HepG2 (cell line): ENCODE measurements around the gene TNIP1. TPM values are rescaled to one million over a fixed set of nuclear protein-coding genes. Genes with fewer than 3 reads are reported as not detected.
A peak's percentile ranks its signal among the peaks of the same experiment; 100 is the strongest.

ENCODE experiments used
- AHR ChIP-seq: IDR thresholded peaks from 2 replicates; pipeline ENCODE4 v1.6.1; 2018; ENCODE audit warnings: missing genetic modification reagents, missing compliant biosample characterization
- BRD4 ChIP-seq: sonication (generic); formaldehyde crosslinking; IDR thresholded peaks from 2 replicates; pipeline ENCODE4 v1.4.0; 2020; ENCODE audit warnings: missing genetic modification reagents
- CREM ChIP-seq, 2 experiments: sonication (generic) in 1 of 2; formaldehyde crosslinking in 1 of 2; IDR thresholded peaks; 2 replicates each; pipeline versions ENCODE4 v1.4.0 to v1.6.1; 2016 to 2020; ENCODE audit warnings: antibody characterized with exemption in 1 of 2, mild to moderate bottlenecking in 1 of 2, missing genetic modification reagents in 1 of 2
- HDAC2 ChIP-seq: sonication (generic); formaldehyde crosslinking; IDR thresholded peaks from 2 replicates; pipeline ENCODE4 v1.4.0; 2020; ENCODE audit warnings: missing genetic modification reagents
- HNF4A ChIP-seq: sonication (generic); formaldehyde crosslinking; IDR thresholded peaks from 2 replicates; pipeline ENCODE4 v1.4.0; 2020; ENCODE audit warnings: missing genetic modification reagents
- KAT8 ChIP-seq: IDR thresholded peaks from 2 replicates; pipeline ENCODE4 v1.6.1; 2016; ENCODE audit warnings: missing genetic modification reagents, missing compliant biosample characterization
- MEIS2 ChIP-seq: sonication (generic); formaldehyde crosslinking; IDR thresholded peaks from 2 replicates; pipeline ENCODE4 v1.9.0; 2021; ENCODE audit warnings: mild to moderate bottlenecking, missing genetic modification reagents
- MIXL1 ChIP-seq: IDR thresholded peaks from 2 replicates; pipeline ENCODE4 v1.6.1; 2016
- NFIB ChIP-seq: sonication (generic); formaldehyde crosslinking; IDR thresholded peaks from 2 replicates; pipeline ENCODE4 v1.9.0; 2021; ENCODE audit warnings: missing genetic modification reagents, mild to moderate bottlenecking, borderline replicate concordance
- PHF5A ChIP-seq: IDR thresholded peaks from one replicate; pipeline ENCODE4 v1.6.1; 2018; ENCODE audit warnings: low read depth, missing genetic modification reagents; ENCODE audit not compliant: unreplicated experiment
- PLRG1 ChIP-seq: fragments of 450-650 bp; conservative IDR thresholded peaks from 2 replicates; pipeline ENCODE4 v1.6.1; 2016
- PPARG ChIP-seq: conservative IDR thresholded peaks from 2 replicates; pipeline ENCODE4 v1.6.1; 2016; ENCODE audit warnings: missing biosample characterization, missing genetic modification reagents
- RBM39 ChIP-seq: fragments of 200-400 bp; formaldehyde crosslinking; IDR thresholded peaks from one replicate; pipeline ENCODE4 v1.6.1; 2018; ENCODE audit warnings: antibody characterized with exemption, mild to moderate bottlenecking, low read depth, low read length; ENCODE audit not compliant: poor library complexity, severe bottlenecking
- SAP130 ChIP-seq: IDR thresholded peaks from 2 replicates; pipeline ENCODE4 v1.6.1; 2016; ENCODE audit warnings: low read depth
- SKI ChIP-seq: fragments of 450-650 bp; IDR thresholded peaks from one replicate; pipeline ENCODE4 v1.6.1; 2018; ENCODE audit warnings: mild to moderate bottlenecking; ENCODE audit not compliant: partially characterized antibody
- ZBTB8A ChIP-seq: sonication (generic); formaldehyde crosslinking; IDR thresholded peaks from 2 replicates; pipeline ENCODE4 v1.4.0; 2020; ENCODE audit warnings: mild to moderate bottlenecking, low read depth, missing genetic modification reagents, borderline replicate concordance
- ZFP37 ChIP-seq: sonication (generic); formaldehyde crosslinking; IDR thresholded peaks from 2 replicates; pipeline ENCODE4 v1.4.0; 2020; ENCODE audit warnings: missing genetic modification reagents, borderline replicate concordance
- ZFY ChIP-seq: sonication (generic); formaldehyde crosslinking; IDR thresholded peaks from 2 replicates; pipeline ENCODE4 v1.4.0; 2020; ENCODE audit warnings: missing genetic modification reagents
- ZNF143 ChIP-seq: sonication (generic); formaldehyde crosslinking; IDR thresholded peaks from 2 replicates; pipeline ENCODE4 v1.4.0; 2020; ENCODE audit warnings: missing genetic modification reagents
- ZNF20 ChIP-seq: sonication (generic); formaldehyde crosslinking; IDR thresholded peaks from 2 replicates; pipeline ENCODE4 v1.4.0; 2020; ENCODE audit warnings: mild to moderate bottlenecking, moderate library complexity, missing genetic modification reagents
- ZNF747 ChIP-seq: sonication (generic); formaldehyde crosslinking; IDR thresholded peaks from 2 replicates; pipeline ENCODE4 v1.8.1; 2023; ENCODE audit warnings: missing genetic modification reagents, mild to moderate bottlenecking, borderline replicate concordance
- ZNF788 ChIP-seq: sonication (generic); formaldehyde crosslinking; IDR thresholded peaks from 2 replicates; pipeline ENCODE4 v1.5.0; 2020; ENCODE audit warnings: mild to moderate bottlenecking, missing genetic modification reagents, borderline replicate concordance
- polyA plus RNA-seq, 8 experiments: library from polyadenylated mRNA; depleted of rRNA in 3 of 8; stranded (reverse) in 7 of 8; unstranded in 1 of 8; fragments of >200 nt; fragmentation: Illumina TruSeq in 4 of 8; extraction: Trizol in 4 of 8; gene quantifications; 2 replicates each; pipeline versions ENCODE4 v1.2.1 to v1.2.3, GENCODE V29; 2011 to 2016; ENCODE audit warnings: low read depth in 4 of 8, missing spikeins in 1 of 8, mixed read lengths in 1 of 8; ENCODE audit not compliant: insufficient read depth in 1 of 8
- total RNA-seq, 5 experiments: library from RNA; depleted of rRNA; stranded (reverse); fragments of >200 nt; fragmentation: Illumina TruSeq; extraction: Trizol; gene quantifications; 2 replicates each; pipeline ENCODE4 v1.2.3, GENCODE V29; 2016; ENCODE audit warnings: low read depth in 1 of 5
- TF ChIP-seq, protein P1 (sequence below): sonication (generic); formaldehyde crosslinking; IDR thresholded peaks from 2 replicates; pipeline ENCODE4 v1.5.1; 2020; ENCODE audit warnings: missing genetic modification reagents, mild to moderate bottlenecking, borderline replicate concordance
- TF ChIP-seq, protein P2 (sequence below), 2 experiments: sonication (generic) in 1 of 2; formaldehyde crosslinking in 1 of 2; IDR thresholded peaks; 2 replicates each; pipeline versions ENCODE4 v1.4.0 to v1.6.1; 2018 to 2020; ENCODE audit warnings: missing genetic modification reagents in 2 of 2, borderline replicate concordance in 1 of 2, low read depth in 1 of 2, mild to moderate bottlenecking in 1 of 2, missing biosample characterization in 1 of 2
- TF ChIP-seq, protein P3 (sequence below): sonication (generic); formaldehyde crosslinking; IDR thresholded peaks from 2 replicates; pipeline ENCODE4 v1.4.0; 2020; ENCODE audit warnings: mild to moderate bottlenecking, missing genetic modification reagents, borderline replicate concordance

The TNIP1 gene
- total and polyA plus RNA-seq, 2 of the 13 experiments (the other 11 are each of a cell fraction or from before 2014, with no cell fraction given), result 26.2 to 45.9 TPM

DNA sequence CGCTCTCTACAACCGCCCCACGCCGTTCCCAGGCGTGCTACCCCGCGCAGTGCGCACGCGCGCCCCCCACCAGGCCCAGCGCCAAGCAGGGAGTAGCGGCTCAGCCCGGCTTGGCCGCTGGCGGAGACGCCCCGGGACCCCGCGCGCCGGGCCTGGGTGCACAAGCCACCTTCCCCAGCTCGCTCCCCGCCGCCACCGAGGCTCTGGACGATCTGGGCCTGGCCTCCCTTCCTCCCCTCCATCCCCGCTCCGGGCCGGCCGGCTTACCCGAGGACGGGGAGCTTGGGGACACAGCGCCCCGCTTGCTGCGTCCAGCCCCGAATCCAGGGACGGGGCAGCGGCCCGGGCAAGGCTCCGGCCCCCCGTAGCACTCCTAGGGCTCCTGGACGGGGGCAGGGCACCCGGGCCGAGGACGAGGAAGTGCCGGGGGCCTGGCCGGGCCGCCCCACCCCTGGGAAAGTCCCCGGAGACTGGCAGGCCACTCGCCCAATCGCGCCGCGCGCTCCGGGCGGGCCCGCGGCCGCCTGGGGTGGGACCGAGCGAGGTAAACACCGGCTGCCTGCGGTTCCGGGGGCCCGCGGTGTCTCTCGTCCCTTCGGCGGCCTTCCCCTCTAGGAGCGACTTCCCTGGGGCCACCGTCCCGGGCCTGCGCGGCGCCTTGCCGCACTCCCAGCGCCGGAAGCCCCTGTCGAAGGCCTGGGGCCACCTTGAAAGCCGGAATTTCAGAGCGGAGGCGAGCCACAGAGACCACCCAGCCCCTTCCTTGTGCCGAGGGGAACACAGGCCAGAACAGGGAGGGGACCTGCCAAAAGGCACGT is at the start of gene TNIP1 (continued):
- TF ChIP-seq ZFY (CRISPR knock-in tag), result peak; percentile 99
- TF ChIP-seq PPARG (CRISPR knock-in tag), result no peak; the same call in 1 of the 2 replicates
- no peak for TF ChIP-seq NFIB (CRISPR knock-in tag)
- no peak for TF ChIP-seq PLRG1
- TF ChIP-seq, protein P1, sequence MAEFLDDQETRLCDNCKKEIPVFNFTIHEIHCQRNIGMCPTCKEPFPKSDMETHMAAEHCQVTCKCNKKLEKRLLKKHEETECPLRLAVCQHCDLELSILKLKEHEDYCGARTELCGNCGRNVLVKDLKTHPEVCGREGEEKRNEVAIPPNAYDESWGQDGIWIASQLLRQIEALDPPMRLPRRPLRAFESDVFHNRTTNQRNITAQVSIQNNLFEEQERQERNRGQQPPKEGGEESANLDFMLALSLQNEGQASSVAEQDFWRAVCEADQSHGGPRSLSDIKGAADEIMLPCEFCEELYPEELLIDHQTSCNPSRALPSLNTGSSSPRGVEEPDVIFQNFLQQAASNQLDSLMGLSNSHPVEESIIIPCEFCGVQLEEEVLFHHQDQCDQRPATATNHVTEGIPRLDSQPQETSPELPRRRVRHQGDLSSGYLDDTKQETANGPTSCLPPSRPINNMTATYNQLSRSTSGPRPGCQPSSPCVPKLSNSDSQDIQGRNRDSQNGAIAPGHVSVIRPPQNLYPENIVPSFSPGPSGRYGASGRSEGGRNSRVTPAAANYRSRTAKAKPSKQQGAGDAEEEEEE (CRISPR knock-in tag), result no peak; the same call in 1 of the 2 replicates
- peak; percentile 76 for TF ChIP-seq ZNF788 (CRISPR knock-in tag)
- TF ChIP-seq MIXL1 (CRISPR knock-in tag), result no peak
- no peak; the same call in none of the 2 replicates for TF ChIP-seq BRD4 (CRISPR knock-in tag)
- TF ChIP-seq AHR (CRISPR knock-in tag), result peak; percentile 12; the same call in 1 of the 2 replicates
- peak; percentile 53; the same call in 1 of the 2 replicates for TF ChIP-seq ZNF747
- TF ChIP-seq HNF4A (CRISPR knock-in tag), result no peak; the same call in 1 of the 2 replicates
- TF ChIP-seq, protein P2, sequence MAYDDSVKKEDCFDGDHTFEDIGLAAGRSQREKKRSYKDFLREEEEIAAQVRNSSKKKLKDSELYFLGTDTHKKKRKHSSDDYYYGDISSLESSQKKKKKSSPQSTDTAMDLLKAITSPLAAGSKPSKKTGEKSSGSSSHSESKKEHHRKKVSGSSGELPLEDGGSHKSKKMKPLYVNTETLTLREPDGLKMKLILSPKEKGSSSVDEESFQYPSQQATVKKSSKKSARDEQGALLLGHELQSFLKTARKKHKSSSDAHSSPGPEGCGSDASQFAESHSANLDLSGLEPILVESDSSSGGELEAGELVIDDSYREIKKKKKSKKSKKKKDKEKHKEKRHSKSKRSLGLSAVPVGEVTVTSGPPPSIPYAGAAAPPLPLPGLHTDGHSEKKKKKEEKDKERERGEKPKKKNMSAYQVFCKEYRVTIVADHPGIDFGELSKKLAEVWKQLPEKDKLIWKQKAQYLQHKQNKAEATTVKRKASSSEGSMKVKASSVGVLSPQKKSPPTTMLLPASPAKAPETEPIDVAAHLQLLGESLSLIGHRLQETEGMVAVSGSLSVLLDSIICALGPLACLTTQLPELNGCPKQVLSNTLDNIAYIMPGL (CRISPR knock-in tag; IDR thresholded peaks at IDR 0.05; ENCODE audit: borderline replicate concordance in 1 of 2, low read depth in 1 of 2), result peak; percentile 86 to 95; a peak in 3 of 4 replicates
- peak; percentile 48 for TF ChIP-seq HDAC2 (CRISPR knock-in tag)
- TF ChIP-seq ZFP37, result 0 out of 2 replicates have a peak, but pooled peaks have one; percentile 29
- 0 out of 2 replicates have a peak, but pooled peaks have one; percentile 12 for TF ChIP-seq CREM (IDR thresholded peaks at IDR 0.05)
- TF ChIP-seq CREM (CRISPR knock-in tag; IDR thresholded peaks at IDR 0.05), result no peak
- no peak for TF ChIP-seq ZBTB8A (CRISPR knock-in tag)
- peak; percentile 86 for TF ChIP-seq SAP130 (CRISPR knock-in tag)
- no peak for TF ChIP-seq RBM39
- no peak for TF ChIP-seq ZNF20
- TF ChIP-seq, protein P3, sequence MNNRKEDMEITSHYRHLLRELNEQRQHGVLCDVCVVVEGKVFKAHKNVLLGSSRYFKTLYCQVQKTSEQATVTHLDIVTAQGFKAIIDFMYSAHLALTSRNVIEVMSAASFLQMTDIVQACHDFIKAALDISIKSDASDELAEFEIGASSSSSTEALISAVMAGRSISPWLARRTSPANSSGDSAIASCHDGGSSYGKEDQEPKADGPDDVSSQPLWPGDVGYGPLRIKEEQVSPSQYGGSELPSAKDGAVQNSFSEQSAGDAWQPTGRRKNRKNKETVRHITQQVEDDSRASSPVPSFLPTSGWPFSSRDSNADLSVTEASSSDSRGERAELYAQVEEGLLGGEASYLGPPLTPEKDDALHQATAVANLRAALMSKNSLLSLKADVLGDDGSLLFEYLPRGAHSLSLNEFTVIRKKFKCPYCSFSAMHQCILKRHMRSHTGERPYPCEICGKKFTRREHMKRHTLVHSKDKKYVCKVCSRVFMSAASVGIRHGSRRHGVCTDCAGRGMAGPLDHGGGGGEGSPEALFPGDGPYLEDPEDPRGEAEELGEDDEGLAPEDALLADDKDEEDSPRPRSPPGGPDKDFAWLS, result no peak
- TF ChIP-seq SKI, result no peak
- peak; percentile 50; the same call in 1 of the 2 replicates for TF ChIP-seq ZNF143 (CRISPR knock-in tag)
- no peak; the same call in 1 of the 2 replicates for TF ChIP-seq MEIS2
- peak; percentile 43 for TF ChIP-seq PHF5A (CRISPR knock-in tag)
- peak; percentile 84 for TF ChIP-seq KAT8
